Measurements from ENCODE around the gene SLC35C1.

- TF ChIP-seq CTCF (IDR thresholded peaks at IDR 0.05), result no peak
- no peak for TF ChIP-seq POLR2A (IDR thresholded peaks at IDR 0.05)
These were observed 50.4 kb downstream of the SLC35C1 start for GRCh38 chr11:45855308-45855707.
